Activated CD4-positive, alpha-beta T cell treated with anti-CD3 and anti-CD28 coated beads, Interleukin-2, amount 50 U/mL, for 16 hours (primary cell): ENCODE measurements around the gene C6orf89.
"Not testable (repeated sequence)": the region's sequence is repeated elsewhere in the genome, so short reads cannot be mapped to it uniquely, and the experiment has no call there.

Experiments used
- DNase-seq: peaks from one replicate; pipeline ENCODE4 v3.0.0-alpha.2; 2020

C6orf89 gene

DNA sequence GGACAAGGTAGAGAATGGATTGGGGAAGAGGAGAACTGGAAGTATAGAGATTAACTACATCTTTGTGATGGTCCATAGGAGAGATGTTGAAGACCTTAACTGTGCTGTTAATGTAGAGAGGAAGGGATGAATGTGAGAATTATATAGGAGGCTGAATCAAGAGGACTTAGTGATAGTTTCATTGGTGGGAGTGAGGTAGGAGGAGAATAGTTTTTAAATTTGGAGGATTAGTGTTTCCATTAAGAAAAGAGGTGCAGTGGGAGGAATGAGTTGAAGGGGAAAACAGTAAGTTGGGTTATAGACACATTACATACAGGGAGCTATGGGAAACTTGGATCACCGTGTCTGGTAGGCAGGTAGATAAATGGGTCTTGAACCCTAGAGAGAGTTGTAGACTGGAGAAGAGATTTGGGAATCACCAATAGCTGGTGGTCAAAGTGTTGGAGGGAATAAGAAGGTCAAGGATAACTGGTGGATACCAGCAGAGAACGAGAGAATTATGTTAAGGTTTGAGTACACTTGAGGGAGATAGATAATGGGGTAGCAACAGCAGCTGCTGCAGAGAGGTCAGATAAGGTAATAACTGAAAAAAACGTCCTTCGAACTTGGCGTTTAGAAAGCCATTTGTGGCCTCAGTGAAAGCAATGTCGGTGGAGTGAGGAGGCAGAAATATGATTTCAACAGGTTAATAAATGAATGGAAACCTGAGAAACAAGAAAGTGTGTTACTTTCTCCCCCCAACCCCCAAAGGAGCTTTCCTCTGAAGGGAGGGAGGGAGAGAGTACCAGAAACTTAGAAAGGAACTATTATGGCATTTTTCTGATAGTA lies 3.1 kb downstream of the C6orf89 start:
- no peak for DNase-seq

DNA sequence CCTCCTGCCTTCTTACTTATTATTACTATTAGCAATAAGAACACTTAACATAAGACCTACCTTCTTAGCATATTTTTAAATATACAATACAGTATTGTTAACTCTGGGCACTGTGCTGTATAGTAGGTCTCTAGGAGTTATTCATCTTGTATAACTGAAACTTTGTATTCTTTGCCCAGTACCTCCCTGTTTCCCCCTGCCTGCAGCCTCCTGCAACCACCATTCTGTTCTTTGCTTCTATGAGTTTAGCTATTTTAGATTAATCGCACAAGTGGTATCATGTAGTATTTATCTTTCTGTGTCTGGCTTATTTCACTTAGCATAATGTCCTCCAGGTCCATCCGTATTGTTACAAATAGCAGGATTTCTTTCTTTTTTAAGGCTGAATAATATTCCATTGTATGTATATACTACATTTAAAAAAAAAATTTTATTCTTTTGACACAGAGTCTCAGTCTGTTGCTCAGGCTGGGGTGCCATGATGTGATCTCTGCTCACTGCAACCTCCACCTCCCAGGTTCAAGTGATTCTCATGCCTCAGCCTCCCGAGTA lies 4.4 kb downstream of the C6orf89 start:
- DNase-seq = no peak

DNA sequence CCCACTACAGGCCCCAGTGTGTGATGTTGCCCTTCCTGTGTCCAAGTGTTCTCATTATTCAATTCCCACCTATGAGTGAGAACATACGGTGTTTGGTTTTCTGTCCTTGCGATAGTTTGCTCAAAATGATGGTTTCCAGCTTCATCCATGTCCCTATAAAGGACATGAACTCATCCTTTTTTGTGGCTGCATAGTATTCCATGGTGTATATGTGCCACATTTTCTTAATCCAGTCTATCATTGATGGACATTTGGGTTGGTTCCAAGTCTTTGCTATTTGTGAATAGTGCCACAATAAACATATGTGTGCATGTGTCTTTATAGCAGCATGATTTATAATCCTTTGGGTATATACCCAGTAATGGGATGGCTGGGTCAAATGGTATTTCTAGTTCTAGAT lies 5.4 kb downstream of the C6orf89 start:
- DNase-seq = not testable (repeated sequence)

DNA sequence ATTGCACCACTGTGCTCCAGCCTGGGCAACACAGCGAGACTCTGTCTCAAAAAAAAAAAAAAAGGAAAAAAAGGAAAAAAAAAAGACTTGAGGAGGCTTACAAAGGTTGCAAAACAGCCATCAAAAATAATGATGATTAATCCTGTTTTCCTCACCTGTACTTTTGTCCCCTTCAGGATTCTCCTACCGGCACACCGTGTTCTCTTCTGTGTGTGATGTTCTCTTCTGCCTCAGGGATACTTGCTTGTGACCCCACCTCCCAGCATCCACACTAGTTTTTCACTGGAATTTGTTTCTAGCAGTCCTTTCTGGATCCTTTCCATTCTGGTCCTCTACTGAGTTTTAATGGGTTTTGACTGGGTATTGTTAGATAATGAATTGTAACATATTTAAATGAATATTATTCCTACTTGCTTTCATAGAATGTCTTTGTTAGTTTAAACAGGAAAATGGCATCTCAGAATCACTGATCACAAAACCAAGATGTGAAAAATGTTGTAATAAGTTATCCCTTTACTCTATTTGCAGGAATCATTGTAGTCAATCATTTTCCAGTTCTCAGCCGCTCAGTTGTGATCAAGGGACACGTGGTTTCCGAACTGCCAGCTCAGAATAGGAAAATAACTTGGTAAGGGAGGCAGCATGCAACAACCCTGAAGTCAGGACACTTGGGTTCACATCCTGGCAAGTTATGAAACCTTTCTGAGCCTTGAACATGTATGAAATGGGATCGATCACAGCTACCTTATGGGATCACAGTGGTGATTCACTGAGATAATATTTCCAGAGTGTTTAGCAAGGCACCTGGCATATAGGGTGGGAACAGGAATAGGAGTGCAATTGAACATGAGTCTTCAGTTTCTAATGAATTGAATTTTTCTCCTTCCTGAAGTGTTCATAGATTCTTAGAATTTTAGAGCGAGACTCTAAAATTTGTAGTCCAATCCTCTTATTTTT lies 8.5 kb downstream of the C6orf89 start:
- no peak for DNase-seq

DNA sequence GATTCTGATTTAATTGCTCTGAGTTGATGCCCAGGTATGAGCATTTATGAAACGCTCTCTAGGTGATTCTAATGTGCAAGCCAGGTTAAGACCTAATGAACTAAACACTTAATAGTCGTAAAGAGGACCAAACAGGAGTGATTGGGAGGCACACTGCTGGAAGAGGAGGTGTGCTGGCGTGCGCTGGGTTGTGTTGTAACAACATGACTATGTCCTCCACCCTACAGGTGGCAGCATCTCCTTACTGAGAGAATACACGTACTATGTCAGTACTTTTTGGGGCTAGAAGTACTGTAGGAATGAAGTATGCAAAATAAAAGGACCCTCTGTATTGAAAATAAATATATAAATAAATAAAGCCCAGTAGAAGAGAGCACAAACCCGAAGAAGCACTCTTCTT lies 11.9 kb downstream of the C6orf89 start:
- DNase-seq = peak; percentile 28

DNA sequence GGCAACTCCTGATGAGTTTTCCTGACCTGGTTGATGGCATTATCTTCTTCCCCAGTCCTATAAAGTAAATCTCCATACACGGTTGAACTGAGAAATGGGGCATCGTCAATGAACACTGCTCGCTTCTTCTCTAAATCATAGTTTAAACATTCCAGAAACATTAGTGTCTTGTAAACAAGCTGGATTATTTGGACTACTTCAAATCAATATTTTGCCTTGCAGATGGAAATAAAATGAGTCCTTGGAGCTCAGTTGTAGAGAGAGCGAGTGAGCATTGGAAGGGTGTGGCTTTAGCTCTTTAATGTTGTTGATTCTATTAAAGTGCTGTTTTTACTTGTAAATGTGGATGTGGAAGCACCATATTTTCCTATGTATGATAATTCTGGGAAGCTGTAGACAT lies 18.4 kb downstream of the C6orf89 start:
- DNase-seq = no peak

DNA sequence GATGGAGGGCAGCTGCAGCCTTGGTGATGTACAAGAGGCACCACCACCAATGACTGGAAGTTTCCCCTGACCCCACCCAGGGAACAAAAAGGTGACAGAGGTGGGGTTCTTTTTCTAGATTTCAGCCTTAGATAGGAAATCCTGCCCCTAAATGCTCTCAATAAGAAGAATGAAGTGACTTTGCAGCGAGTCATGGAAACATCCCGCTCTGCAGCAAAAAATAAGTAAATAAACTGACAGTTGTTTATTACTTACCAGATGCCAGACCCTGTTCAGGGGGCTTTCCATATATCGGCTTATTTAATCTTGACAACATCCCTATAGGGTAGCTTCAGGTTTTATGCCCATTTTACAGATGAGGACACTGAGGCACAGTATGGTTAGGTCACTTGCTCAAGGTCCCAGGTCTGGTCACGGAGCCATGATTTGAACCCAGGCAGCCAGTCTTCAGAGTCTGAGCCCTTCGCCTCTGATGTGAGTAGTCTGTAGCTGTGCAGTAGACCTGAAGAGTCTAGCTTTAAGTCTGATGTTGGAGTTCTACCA lies 19.2 kb downstream of the C6orf89 start:
- DNase-seq = no peak

DNA sequence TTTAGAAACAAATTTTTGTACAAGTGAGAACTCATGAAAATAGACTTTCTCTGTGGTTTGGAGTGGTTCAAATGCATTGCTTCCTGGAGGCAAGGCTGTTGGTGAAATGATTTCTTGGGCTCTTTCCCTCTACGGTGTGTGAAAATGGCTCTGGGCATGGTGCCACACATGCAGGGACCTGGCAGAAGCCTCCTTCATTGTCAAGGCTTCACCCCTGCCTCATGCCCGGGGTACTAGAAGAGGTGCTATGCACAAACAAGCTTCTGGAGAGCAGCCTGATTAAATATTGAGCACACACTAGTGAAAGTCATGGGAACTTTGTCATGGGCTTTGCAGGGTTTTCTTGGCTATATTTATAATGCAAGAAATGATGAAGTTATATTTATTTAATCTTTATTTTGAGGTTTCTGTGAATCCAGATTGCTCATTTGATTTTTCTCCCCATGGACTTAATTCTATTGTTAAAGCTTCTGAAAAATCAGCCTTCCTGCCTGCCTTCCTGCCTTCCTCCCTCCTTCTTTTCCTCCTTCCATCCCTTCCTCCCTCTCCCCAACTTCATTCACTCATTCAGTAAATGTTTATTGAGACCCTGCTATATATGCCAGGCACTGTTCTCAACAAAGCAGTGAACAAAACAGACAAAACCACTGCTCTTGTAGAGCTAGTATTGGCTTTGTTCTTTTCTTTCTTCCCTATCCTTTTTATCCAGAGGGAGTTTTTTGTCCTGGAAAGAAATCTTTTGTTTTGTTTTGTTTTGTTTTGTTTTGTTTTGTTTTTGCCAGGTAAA lies 21.0 kb downstream of the C6orf89 start:
- DNase-seq = no peak

DNA sequence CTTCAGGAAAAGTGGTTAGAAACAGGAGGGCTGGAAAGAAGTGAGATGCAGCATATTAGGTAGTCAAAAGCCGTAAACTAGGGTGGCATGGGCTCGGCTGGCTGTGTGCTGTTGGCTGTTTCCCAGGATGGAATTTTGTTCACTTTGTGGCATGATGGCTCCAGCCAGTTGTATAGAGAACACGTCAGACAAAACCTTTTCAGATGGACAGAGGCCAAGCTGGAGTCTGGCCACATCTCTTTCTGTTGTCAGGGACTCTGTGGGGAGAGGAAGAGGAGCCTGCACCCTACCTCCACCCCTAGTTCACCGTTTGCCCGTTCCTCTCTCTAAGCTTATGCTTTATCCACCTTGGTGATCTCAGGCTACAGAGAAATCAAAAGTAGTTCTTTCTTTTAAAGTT lies 22.0 kb downstream of the C6orf89 start:
- DNase-seq = no peak

DNA sequence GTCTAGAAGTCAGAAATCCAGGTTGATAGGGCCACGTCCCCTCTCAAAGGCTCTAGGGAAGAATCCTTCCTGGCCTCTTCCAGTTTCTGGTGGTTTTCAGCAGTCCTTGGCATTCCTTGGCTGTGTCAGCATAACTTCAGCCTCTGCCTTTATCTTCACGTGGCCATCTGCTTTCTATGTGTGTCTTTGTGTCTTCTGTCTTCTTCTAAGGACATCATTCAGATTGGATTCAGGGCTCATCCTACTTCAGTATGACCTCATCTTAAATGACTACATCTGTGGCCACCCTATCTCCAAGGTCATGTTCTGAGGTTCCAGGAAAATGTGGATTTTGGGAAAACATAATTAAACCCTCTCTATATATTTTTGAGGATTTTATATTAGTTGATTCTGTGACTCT lies 23.0 kb downstream of the C6orf89 start:
- DNase-seq = no peak

DNA sequence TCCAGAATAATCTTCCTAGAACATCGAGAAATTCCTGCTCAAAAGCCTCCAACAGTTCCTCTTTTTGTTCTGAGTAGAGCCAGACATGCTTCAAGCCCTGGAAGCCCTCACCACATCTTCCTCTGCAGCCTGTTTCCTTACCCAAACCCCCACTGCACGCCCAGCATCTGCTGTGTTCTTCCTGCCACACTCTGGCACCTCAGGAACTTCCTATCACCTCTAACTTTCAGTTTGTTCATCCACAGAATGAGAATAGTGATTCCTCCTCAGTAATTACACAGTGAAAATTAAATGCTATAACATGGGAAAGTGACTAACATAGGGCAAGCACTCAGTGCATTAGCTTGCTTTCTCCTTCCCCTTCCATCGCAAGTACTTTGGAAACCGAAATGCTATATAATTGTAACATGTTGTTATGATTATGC lies 26.3 kb downstream of the C6orf89 start:
- peak; percentile 69 for DNase-seq

DNA sequence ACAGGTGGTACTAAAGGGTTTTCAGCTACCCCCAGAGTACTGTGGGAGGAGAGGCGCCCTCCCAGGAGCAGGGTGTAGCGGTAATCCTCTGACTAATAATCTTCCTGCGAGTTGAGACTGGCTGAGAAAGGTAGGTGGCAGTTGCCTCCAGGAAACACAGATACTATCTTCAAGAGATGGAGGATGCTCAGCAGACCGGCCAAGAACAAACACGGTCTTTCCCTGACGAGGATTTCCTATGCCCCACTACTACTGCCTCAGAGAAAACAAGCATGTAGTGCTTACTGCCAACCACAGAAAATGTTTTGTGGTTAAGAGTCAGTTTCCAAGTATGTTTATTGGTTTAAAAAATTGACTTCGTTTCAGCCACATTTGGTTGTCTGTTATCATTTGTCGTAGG lies 26.8 kb downstream of the C6orf89 start:
- DNase-seq = peak; percentile 96

DNA sequence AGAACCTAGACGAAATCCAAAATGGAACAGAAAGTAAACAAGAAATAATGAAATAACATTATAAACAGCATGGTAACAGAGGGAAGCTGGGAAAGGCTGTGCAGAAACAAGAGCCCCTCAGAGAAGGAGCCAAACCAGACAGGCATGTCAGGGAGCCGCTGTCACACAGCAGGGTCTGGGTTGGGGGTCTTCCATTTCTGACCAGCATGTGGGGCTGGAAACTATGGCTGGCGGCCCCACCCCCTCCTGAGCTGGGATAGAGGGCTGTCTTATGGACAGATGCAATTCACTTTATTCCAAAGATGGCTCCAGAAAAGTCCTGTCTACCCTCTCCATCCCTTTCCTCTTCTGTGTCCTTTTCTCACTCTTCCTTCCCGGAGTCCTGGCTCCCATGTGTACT lies 27.3 kb downstream of the C6orf89 start:
- DNase-seq = no peak

DNA sequence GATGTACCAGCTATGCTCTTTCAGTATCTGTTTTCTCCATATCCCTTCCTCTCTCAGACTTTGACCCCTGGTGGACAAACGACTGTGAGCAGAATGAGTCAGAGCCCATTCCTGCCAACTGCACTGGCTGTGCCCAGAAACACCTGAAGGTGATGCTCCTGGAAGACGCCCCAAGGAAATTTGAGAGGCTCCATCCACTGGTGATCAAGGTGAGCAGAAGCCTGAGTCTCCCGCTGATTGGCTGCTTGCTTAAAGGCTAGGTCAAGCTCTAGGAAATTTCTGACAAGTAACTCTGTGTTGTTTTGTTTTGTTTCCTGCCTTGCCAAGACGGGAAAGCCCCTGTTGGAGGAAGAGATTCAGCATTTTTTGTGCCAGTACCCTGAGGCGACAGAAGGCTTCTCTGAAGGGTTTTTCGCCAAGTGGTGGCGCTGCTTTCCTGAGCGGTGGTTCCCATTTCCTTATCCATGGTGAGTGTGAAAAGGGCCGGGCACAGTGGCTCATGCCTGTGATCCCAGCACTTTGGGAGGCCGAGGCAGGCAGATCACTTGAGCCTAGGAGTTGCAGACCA lies 28.6 kb downstream of the C6orf89 start:
- DNase-seq = peak; percentile 72

DNA sequence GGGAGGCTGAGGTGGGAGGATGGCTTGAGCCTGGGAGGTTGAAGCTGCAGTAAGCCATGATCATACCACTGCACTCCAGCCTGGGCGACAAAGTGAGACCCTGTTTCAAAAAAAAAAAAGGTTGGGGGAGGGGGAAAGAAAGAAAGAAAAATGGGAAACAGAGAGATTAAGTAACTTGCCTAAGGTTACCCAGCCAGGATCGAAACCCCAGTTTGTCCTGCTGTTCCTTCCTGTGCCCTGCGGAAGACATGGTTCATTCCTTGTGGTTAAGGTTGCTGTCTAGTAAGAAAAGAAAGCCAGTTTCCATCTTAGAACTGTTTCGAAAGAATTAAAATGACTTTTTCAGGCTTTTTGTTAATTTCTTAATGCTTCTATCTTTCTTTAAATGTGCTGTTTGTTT lies 29.8 kb downstream of the C6orf89 start:
- DNase-seq = no peak

DNA sequence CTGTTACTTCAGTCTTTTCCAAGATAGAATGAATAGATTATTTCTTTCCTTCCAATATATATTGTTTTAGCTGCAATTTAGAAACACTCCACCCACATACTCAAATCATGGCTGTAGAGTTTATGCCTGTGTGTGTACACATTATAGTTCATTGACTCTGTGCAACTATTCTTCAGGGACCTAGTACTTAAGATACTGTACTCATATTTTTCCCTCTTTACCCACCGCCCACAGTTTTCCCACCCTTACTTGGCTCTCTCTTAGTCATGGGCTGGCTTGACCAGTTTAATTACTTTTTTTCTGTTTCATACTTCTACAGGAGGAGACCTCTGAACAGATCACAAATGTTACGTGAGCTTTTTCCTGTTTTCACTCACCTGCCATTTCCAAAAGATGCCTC lies 30.4 kb downstream of the C6orf89 start:
- DNase-seq = no peak

DNA sequence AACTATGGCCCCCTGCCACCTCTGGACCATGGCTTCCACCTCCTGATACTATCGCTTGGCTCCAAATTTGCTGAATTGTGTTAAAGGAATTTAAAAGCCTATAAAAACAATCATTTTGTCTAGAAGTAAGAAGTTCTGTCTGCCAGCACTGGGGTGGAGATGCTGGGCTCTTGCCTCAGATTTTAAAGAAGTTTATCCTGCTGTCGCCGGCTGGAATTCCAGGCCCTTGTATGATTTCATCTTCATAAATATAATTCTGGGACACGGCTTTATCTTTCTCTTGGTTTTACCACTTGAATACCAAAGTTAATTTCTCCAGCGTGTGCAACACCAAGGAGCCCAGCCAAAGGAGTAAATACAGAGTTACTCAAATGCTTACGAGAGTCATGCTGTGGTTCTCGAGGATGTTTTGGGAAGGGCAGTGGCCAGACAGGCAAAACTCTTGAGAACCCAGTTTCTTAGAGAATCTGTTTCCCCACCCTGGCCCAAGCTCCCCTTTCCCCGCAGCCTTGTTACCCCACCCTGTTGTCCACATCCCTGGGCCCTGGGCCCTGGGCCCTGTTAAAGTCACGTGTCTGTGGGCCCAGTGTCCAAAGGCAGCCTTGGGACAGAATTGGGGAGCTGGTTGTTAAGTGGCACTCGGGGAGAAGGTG lies 31.9 kb downstream of the C6orf89 start:
- no peak for DNase-seq

DNA sequence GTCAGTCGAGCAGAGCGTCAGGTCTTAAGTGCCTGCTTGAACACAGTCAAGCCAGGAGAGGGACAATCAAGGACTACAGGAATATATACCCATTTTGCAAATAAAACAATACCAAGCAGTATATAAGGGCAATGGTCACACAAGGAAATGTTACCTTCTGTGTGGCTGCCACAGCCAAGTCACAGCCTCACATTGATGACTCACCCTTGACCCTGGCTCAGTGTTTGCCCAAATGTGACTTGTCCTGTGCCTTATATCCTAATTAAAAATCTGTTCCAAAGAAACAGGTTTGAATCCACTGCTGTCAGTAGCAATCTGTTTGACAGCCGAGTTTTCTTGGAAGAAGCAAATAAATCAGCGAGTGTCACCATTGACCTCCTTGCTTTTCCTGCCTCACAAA lies 34.3 kb downstream of the C6orf89 start:
- no peak for DNase-seq

DNA sequence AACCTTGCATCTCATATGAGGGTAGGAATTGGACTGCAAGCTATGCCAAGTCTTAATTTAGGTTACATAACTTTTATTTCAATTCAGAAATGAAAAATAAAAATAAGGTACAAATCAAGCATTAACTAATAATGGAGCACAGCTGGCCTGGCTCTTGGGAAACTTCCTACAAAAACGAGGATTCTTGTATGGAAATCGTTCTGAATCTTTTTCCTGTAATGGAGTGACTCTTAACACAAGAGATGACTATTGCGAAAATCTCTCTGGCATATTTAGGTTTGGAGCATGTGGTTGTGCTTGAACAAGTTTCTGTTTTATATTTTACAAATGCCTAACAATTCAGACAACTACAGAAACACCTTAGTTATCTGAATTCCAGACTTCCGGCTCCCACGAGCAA lies 34.8 kb downstream of the C6orf89 start:
- DNase-seq = no peak

DNA sequence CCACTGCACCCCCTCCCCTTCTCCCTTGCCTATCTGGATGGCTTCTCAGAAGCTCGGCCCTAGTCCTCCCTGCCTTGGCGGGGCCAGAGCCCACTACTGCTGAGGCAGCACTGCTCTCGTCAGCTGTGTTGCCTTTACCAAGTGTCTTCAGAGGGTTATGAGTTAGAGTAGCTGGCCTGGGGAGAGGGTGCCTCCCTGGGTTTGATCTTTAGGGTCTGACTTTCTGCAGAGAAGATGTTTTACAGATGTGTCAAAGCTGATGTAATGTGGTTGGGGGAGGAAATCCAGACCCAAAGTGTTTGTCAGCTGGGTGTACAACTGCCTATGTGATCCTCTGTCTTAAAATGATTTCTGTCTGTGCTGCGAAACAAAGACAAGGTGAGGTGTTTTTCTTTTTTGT lies 38.4 kb downstream of the C6orf89 start:
- DNase-seq = no peak

DNA sequence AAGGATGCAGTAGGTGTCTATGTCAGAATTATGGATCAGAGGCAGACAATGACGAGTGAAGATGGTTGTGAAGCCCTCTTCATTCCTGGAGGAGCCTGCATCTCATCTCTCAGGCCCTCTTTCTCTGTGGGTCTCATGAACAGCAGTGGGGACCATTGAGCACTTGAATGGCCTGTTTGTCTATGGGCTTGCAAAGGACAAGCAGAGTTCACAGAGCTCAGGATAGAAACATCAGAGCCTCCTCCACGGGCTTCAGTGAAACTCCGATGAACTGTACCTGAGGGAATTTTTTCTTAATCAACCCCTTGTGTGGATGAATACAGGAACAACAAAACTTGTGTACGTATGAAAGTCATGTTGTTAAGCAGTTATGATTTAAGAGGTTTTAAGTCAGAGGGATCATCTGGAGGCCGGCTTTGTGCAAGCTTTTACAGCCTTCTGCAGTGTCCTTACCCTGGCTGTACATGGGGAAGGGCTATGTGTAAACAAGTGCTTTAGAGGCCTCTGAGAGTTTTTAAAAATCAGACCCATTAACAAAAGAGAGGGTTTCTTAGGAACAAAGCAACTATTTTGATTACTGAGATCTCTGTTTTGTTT lies 39.1 kb downstream of the C6orf89 start:
- no peak for DNase-seq
